ENCODE data around the gene B4GALNT3.

- TF ChIP-seq ZNF274 (IDR thresholded peaks at IDR 0.05; ENCODE audit: low read depth, low read length) (no peak), SUZ12 (IDR thresholded peaks at IDR 0.05; ENCODE audit: extremely low read depth, insufficient read depth, insufficient read length) (no peak), YY1 (IDR thresholded peaks at IDR 0.05; ENCODE audit: insufficient read depth, insufficient read length) (no peak)
These were observed 121.1 kb downstream of the B4GALNT3 start for GRCh38 chr12:580813-581212.

Data from NT2/D1 (cell line).